ENCODE data around the gene ZDHHC22.

ZDHHC22 gene

GRCh38 chr14:77177702-77178101 is 36.1 kb upstream of the ZDHHC22 start:
- ChIA-PET CTCF (no interaction called here), POLR2A (no interaction called here)
- no peaks in the 10 kb centered on the region for H3K9me3 ChIP-seq (ENCODE audit: control insufficient read depth, insufficient read depth, low read depth, low read length)
- 0 out of 2 replicates have a peak, but pooled peaks cover 3% of the 10 kb centered on the region for H3K4me1 ChIP-seq (ENCODE audit: control insufficient read depth, insufficient read depth, low read length)
- no peak overlapping the region for H3K4me3 ChIP-seq (ENCODE audit: low read depth, low read length)
- TF ChIP-seq KLF1 (tag by site-specific recombination; IDR thresholded peaks at IDR 0.05) (no peak), ZNF571 (tag by site-specific recombination; IDR thresholded peaks at IDR 0.05) (no peak), ZNF2 (tag by site-specific recombination; IDR thresholded peaks at IDR 0.05) (no peak), ZNF10 (tag by site-specific recombination; IDR thresholded peaks at IDR 0.05) (no peak), PRDM2 (tag by site-specific recombination; IDR thresholded peaks at IDR 0.05; ENCODE audit: borderline replicate concordance) (no peak), GLI2 (tag by site-specific recombination; IDR thresholded peaks at IDR 0.05; ENCODE audit: borderline replicate concordance, low read depth) (no peak), ZNF624 (tag by site-specific recombination; IDR thresholded peaks at IDR 0.05) (no peak), TCF7L2 (IDR thresholded peaks at IDR 0.05; ENCODE audit: borderline replicate concordance, low read depth, low read length) (no peak), MYNN (tag by site-specific recombination; IDR thresholded peaks at IDR 0.05; ENCODE audit: borderline replicate concordance) (no peak), IKZF3 (tag by site-specific recombination; IDR thresholded peaks at IDR 0.05) (no peak), HIC1 (tag by site-specific recombination; IDR thresholded peaks at IDR 0.05) (no peak), ZNF239 (tag by site-specific recombination; IDR thresholded peaks at IDR 0.05) (no peak), FEZF1 (tag by site-specific recombination; IDR thresholded peaks at IDR 0.05) (no peak)
- TF ChIP-seq, protein P1, sequence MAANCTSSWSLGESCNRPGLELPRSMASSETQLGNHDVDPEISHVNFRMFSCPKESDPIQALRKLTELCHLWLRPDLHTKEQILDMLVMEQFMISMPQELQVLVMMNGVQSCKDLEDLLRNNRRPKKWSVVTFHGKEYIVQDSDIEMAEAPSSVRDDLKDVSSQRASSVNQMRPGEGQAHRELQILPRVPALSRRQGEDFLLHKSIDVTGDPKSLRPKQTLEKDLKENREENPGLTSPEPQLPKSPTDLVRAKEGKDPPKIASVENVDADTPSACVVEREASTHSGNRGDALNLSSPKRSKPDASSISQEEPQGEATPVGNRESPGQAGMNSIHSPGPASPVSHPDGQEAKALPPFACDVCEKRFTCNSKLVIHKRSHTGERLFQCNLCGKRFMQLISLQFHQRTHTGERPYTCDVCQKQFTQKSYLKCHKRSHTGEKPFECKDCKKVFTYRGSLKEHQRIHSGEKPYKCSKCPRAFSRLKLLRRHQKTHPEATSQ (tag by site-specific recombination; IDR thresholded peaks at IDR 0.05), result no peak
- TF ChIP-seq, protein P2, sequence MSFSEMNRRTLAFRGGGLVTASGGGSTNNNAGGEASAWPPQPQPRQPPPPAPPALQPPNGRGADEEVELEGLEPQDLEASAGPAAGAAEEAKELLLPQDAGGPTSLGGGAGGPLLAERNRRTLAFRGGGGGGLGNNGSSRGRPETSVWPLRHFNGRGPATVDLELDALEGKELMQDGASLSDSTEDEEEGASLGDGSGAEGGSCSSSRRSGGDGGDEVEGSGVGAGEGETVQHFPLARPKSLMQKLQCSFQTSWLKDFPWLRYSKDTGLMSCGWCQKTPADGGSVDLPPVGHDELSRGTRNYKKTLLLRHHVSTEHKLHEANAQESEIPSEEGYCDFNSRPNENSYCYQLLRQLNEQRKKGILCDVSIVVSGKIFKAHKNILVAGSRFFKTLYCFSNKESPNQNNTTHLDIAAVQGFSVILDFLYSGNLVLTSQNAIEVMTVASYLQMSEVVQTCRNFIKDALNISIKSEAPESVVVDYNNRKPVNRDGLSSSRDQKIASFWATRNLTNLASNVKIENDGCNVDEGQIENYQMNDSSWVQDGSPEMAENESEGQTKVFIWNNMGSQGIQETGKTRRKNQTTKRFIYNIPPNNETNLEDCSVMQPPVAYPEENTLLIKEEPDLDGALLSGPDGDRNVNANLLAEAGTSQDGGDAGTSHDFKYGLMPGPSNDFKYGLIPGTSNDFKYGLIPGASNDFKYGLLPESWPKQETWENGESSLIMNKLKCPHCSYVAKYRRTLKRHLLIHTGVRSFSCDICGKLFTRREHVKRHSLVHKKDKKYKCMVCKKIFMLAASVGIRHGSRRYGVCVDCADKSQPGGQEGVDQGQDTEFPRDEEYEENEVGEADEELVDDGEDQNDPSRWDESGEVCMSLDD (tag by site-specific recombination; IDR thresholded peaks at IDR 0.05), result no peak
- no peaks in the 10 kb centered on the region for H3K36me3 ChIP-seq (ENCODE audit: control insufficient read depth in 2 of 2, insufficient read depth in 1 of 2, low read length in 2 of 2)
- no peak overlapping the region for H3K27ac ChIP-seq (ENCODE audit: extremely low read depth, low read depth, low read length)
